Ishikawa (cell line): ENCODE data around the gene MUC2.

ENCODE experiments used
- USF1 ChIP-seq: IDR thresholded peaks from 2 replicates; pipeline ENCODE4 v1.6.1; 2012
- ZBTB7A ChIP-seq: IDR thresholded peaks from 2 replicates; pipeline ENCODE4 v1.6.1; 2012; ENCODE audit warnings: low read depth

- TF ChIP-seq ZBTB7A, result no peak
- TF ChIP-seq USF1, result no peak
Measured at GRCh38 chr11:1071571-1072115, 3.0 kb upstream of the MUC2 start.
